K562 (cell line): ENCODE results near the gene SUGT1. TPM values are rescaled to one million over a fixed set of nuclear protein-coding genes. Genes with fewer than 3 reads are reported as not detected.
A peak's percentile ranks its signal among the peaks of the same experiment; 100 is the strongest.
"Not testable (repeated sequence)": the region's sequence is repeated elsewhere in the genome, so short reads cannot be mapped to it uniquely, and the experiment has no call there.

Experiments used
- ATAC-seq: fragments of 200-7000 bp; cut with Tn5 transposase; 3 replicates; pipeline ENCODE4 v1.9.1; 2020; ENCODE audit warnings: moderate library complexity
- BruUV-seq: library from RNA; stranded (reverse); fragments of 400-500 nt; replicated peaks from 2 replicates; lab custom pipeline; 2021; lab: Mats Ljungman, UMichigan
- CTCF ChIA-PET: fragments of 300-600 bp; formaldehyde crosslinking; extraction: SDS; loops from one replicate; lab custom pipeline; 2021; ENCODE audit warnings: low intra/inter-chr PET ratio; lab: Yijun Ruan, JAX
- POLR2A ChIA-PET: fragments of 300-600, 350-650 bp; sonication (Branson Sonifier 250); formaldehyde crosslinking; extraction: SDS; loops from one replicate; lab custom pipeline; 2021; ENCODE audit warnings: antibody characterized with exemption, inconsistent platforms; lab: Yijun Ruan, JAX
- DNase-seq, 4 experiments: peaks; one replicate each; pipeline versions ENCODE4 v3.0.0 to v3.0.0-alpha.2; 2011 to 2018; ENCODE audit warnings: low spot score in 3 of 4, mixed read lengths in 3 of 4; ENCODE audit errors: extremely low read depth in 1 of 4
- FAIRE-seq: peaks from 2 replicates; lab custom pipeline; 2011; peaks lifted over from hg19 to GRCh38; lab: Jason Lieb, UNC
- H2AFZ ChIP-seq: 2 replicates; pipeline ENCODE4 v1.6.0; 2011; ENCODE audit warnings: low read depth, low read length, control low read depth, inconsistent platforms
- H3K27ac ChIP-seq: fragments of 200-600 bp; 3 replicates; pipeline ENCODE4 v1.8.0; 2011; ENCODE audit warnings: low read depth, mild to moderate bottlenecking, control low read depth, inconsistent platforms, low read length, moderate library complexity, mixed read lengths; ENCODE audit errors: extremely low read depth
- H3K27me3 ChIP-seq, 2 experiments: fragments of 300-600 bp in 1 of 2; 2 replicates in 1 of 2; 3 replicates in 1 of 2; pipeline versions ENCODE4 v1.6.0 to v1.8.0; 2011; ENCODE audit warnings: inconsistent platforms in 2 of 2, low read length in 2 of 2, mild to moderate bottlenecking in 1 of 2, mixed read lengths in 1 of 2, moderate library complexity in 1 of 2; ENCODE audit not compliant: control insufficient read depth in 2 of 2, insufficient read depth in 2 of 2
- H3K36me3 ChIP-seq: fragments of 300-600 bp; 3 replicates; pipeline ENCODE4 v1.8.0; 2011; ENCODE audit warnings: mild to moderate bottlenecking, low read length, inconsistent platforms; ENCODE audit not compliant: control insufficient read depth, insufficient read depth
- H3K4me1 ChIP-seq, 2 experiments: fragments of 200-600 bp in 1 of 2; replicated peaks in 1 of 2; 2 replicates in 1 of 2; 3 replicates in 1 of 2; pipeline versions ENCODE4 v1.5.1 to v1.8.0; 2011; ENCODE audit warnings: inconsistent platforms in 2 of 2, low read length in 2 of 2, mild to moderate bottlenecking in 1 of 2, mixed read lengths in 1 of 2, moderate library complexity in 1 of 2; ENCODE audit not compliant: control insufficient read depth in 2 of 2, insufficient read depth in 2 of 2
- H3K4me2 ChIP-seq: 2 replicates; pipeline ENCODE4 v1.6.1; 2011; ENCODE audit warnings: low read length, control low read depth, inconsistent platforms, mixed read lengths; ENCODE audit not compliant: insufficient read depth
- H3K4me3 ChIP-seq: fragments of 200-600 bp; sonication (generic), shearing (Covaris generic); 2 replicates; pipeline ENCODE4 v1.5.1; 2016; ENCODE audit warnings: control low read depth, inconsistent platforms
- H3K79me2 ChIP-seq: fragments of 200-600 bp; 3 replicates; pipeline ENCODE4 v1.8.0; 2011; ENCODE audit warnings: low read length, inconsistent platforms; ENCODE audit not compliant: control insufficient read depth, insufficient read depth
- H3K9ac ChIP-seq, 2 experiments: 2 replicates each; pipeline versions ENCODE4 v1.6.0 to v1.6.1; 2011; ENCODE audit warnings: low read depth in 2 of 2, low read length in 2 of 2, control low read depth in 1 of 2, inconsistent platforms in 1 of 2, mild to moderate bottlenecking in 1 of 2, mixed read lengths in 1 of 2; ENCODE audit not compliant: insufficient read depth in 1 of 2
- H3K9me1 ChIP-seq: one replicate; pipeline ENCODE4 v1.6.0; 2011; ENCODE audit warnings: inconsistent platforms, mild to moderate bottlenecking, low read length, moderate library complexity; ENCODE audit not compliant: control insufficient read depth, insufficient read depth
- H3K9me3 ChIP-seq: replicated peaks from 2 replicates; pipeline ENCODE4 v1.5.1; 2011; ENCODE audit warnings: low read depth, low read length, inconsistent platforms; ENCODE audit not compliant: control insufficient read depth, insufficient read depth
- H4K20me1 ChIP-seq: replicated peaks from 2 replicates; pipeline ENCODE4 v1.6.1; 2011; ENCODE audit warnings: low read length, inconsistent platforms, mixed read lengths; ENCODE audit not compliant: control insufficient read depth, insufficient read depth
- CEBPB ChIP-seq: fragments of 450-650 bp; IDR thresholded peaks from 2 replicates; pipeline ENCODE4 v1.6.1; 2016; ENCODE audit warnings: missing genetic modification characterization, missing compliant biosample characterization
- CEBPG ChIP-seq, 3 experiments: fragments of 200-800 bp in 1 of 3; sonication (Bioruptor generic) in 1 of 3; sonication (generic) in 1 of 3; formaldehyde crosslinking in 1 of 3; IDR thresholded peaks in 2 of 3; conservative IDR thresholded peaks in 1 of 3; 2 replicates each; pipeline versions ENCODE4 v1.6.1 to v1.8.0; 2016 to 2022; ENCODE audit warnings: missing compliant biosample characterization in 2 of 3, missing genetic modification characterization in 2 of 3, mild to moderate bottlenecking in 1 of 3, missing genetic modification reagents in 1 of 3
- KLF10 ChIP-seq: fragments of 250-450 bp; sonication (Bioruptor Pico); IDR thresholded peaks from 2 replicates; pipeline ENCODE4 v1.6.1; 2021; ENCODE audit warnings: matching md5 sums
- NFATC3 ChIP-seq: fragments of 450-650 bp; IDR thresholded peaks from 2 replicates; pipeline ENCODE4 v1.6.1; 2017; ENCODE audit warnings: mild to moderate bottlenecking
- WGBS: fragments of 100-300 bp; shearing (Covaris generic); methylation state at CpG from one replicate; pipeline ENCODE4 v1.1.6; 2016; ENCODE audit warnings: low coverage, mixed read lengths; ENCODE audit not compliant: insufficient coverage; ENCODE audit errors: missing lambda C conversion rate; 5-methylcytosine and 5-hydroxymethylcytosine counted together
- in situ Hi-C: fragments of 300-500 bp; cut with MboI; formaldehyde crosslinking; loops from 4 replicates; pipeline ENCODE4 v1.15.0; 2018; ENCODE audit warnings: inconsistent platforms, mixed read lengths
- intact Hi-C: fragments of 100-400 bp; cut with micrococcal nuclease; formaldehyde crosslinking; loops from 2 replicates; pipeline ENCODE4 v1.14.2; 2022
- polyA plus RNA-seq, 8 experiments: library from polyadenylated mRNA; depleted of rRNA in 4 of 8; stranded (reverse) in 5 of 8; unstranded in 3 of 8; fragments of >200 nt; fragmentation: Nextera tagmentation in 2 of 8; fragmentation: Illumina TruSeq in 1 of 8; extraction: Ambion mirVana in 2 of 8; extraction: Trizol in 1 of 8; gene quantifications; 2 replicates each; pipeline versions ENCODE4 v1.2.1 to v1.2.3, GENCODE V29; 2011 to 2014; ENCODE audit warnings: inconsistent platforms in 1 of 8, missing spikeins in 1 of 8
- total RNA-seq, 7 experiments: library from RNA; depleted of rRNA in 6 of 7; stranded (reverse); fragments of >200 nt in 6 of 7; fragmentation: Illumina TruSeq in 2 of 7; extraction: Trizol in 2 of 7; gene quantifications; 2 replicates each; pipeline versions ENCODE4 v1.2.1 to v1.2.3, GENCODE V29; 2011 to 2021; ENCODE audit warnings: low replicate concordance in 1 of 7
- TF ChIP-seq, protein P1 (sequence below): fragments of 450-650 bp; IDR thresholded peaks from 2 replicates; pipeline ENCODE4 v1.6.1; 2016; ENCODE audit warnings: missing biosample characterization, missing genetic modification characterization

SUGT1 gene
- total and polyA plus RNA-seq, 9 of the 15 experiments (the other 6 are each of a cell fraction or from before 2014, with no cell fraction given): 38.1 to 67.1 (median 53.8) TPM

DNA sequence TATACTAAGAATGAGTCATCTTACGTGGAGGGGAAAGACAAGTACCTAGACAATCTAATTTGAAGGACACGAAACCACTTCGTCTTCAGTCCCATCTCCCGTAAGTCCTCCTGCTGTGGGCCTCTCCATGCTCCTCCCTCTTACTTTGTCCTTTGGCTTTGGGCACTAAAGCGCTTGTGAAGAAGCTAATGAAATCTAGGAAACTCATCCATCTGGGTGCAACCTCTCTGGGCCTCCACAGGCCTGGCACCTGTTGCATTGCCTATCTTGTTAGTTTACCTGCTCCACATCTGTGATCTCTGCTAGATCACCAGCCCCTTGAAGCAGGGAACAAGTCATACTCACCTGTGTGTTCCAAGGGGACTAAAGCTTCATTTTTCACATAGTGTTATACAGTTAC lies 42.5 kb upstream of the SUGT1 start:
- in situ Hi-C loops: loop anchor here (10.0 to 25.0 kb wide), 3 partner anchors 195 to 552 kb away; no protein-coding TSS in a partner anchor
- H3K9me1 ChIP-seq, intact Hi-C loops, H4K20me1 ChIP-seq, H3K9ac ChIP-seq, H3K36me3 ChIP-seq, BruUV-seq, H3K4me3 ChIP-seq, H3K9me3 ChIP-seq, H3K4me1 ChIP-seq, H3K79me2 ChIP-seq, H3K27me3 ChIP-seq, FAIRE-seq, H3K4me2 ChIP-seq, POLR2A ChIA-PET, DNase-seq, H3K27ac ChIP-seq, H2AFZ ChIP-seq, ATAC-seq: not testable (repeated sequence)
- WGBS: 77% methylated on average over 4 of the region's 5 CpGs
- CTCF ChIA-PET: interaction anchor here (0.6 to 2.5 kb wide), 2 partner anchors 197 to 358 kb away, joined by 6 to 9 read pairs; no protein-coding TSS in a partner anchor

DNA sequence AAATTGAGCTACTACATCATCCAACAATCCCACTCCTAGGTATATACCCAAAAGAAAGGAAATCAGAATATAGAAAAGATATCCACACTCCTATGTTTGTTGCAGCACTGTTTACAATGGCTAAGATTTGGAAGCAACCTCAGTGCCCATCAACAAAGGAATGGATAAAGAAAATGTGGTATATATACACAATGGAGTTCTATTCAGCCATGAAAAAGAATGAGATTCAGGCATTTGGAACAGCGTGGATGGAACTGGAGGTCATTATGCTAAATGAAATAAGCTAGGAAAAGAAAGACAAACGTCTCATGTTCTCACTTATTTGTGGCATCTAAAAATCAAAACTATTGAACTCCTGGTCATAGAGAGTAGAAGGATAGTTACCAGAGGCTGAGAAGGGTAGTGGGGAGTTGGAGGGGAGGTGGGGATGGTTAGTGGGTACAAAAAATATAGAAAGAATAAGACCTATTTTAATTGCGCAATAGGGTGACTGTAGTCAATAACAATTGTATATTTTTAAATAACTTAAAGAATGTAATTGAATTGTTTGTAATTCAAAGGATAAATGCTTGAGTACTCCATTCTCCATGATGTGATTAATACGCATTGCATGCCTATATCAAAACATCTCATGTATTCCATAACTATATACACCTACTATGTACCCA lies 37.4 kb upstream of the SUGT1 start:
- CTCF ChIA-PET: interaction anchor here (1.2 kb wide), 1 partner anchor 353 kb away, joined by 4 read pairs; no protein-coding TSS in a partner anchor
- ATAC-seq (no peak), DNase-seq (no peak), FAIRE-seq (no peak)
- TF ChIP-seq, protein P1, sequence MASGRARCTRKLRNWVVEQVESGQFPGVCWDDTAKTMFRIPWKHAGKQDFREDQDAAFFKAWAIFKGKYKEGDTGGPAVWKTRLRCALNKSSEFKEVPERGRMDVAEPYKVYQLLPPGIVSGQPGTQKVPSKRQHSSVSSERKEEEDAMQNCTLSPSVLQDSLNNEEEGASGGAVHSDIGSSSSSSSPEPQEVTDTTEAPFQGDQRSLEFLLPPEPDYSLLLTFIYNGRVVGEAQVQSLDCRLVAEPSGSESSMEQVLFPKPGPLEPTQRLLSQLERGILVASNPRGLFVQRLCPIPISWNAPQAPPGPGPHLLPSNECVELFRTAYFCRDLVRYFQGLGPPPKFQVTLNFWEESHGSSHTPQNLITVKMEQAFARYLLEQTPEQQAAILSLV: 0 out of 2 replicates have a peak, but pooled peaks have one; percentile 10
- TF ChIP-seq CEBPB (tag) (peak; percentile 90), NFATC3 (no peak), KLF10 (CRISPR knock-in tag) (no peak), CEBPG (CRISPR knock-in tag; IDR thresholded peaks at IDR 0.05) (no peak), CEBPG (tag; conservative IDR thresholded peaks at IDR 0.05 in 1 of 2, IDR thresholded peaks at IDR 0.05 in 1 of 2) (peak; percentile 29 to 97; a peak in 3 of 4 replicates)
- peaks cover 10% of the 10 kb centered on the region for H3K79me2 ChIP-seq
- 80% methylated on average over 3 of the region's 4 CpGs for WGBS
- no peak overlapping the region for H3K9ac ChIP-seq
- intact Hi-C loops (no loop called here), in situ Hi-C loops (loop anchor here (10.0 to 25.0 kb wide), 3 partner anchors 190 to 547 kb away; no protein-coding TSS in a partner anchor)
- H3K36me3 ChIP-seq: no peaks in the 10 kb centered on the region
- H3K9me3 ChIP-seq: no peaks in the 10 kb centered on the region
- no peak overlapping the region for H3K4me2 ChIP-seq
- BruUV-seq: no TSS peak
- no peak overlapping the region for H3K4me3 ChIP-seq
- H3K4me1 ChIP-seq: no peaks in the 10 kb centered on the region; a peak in 2 of 5 replicates
- POLR2A ChIA-PET: no interaction called here
- no peaks in the 10 kb centered on the region for H3K9me1 ChIP-seq
- H3K27me3 ChIP-seq: no peaks in the 10 kb centered on the region
- no peak overlapping the region for H2AFZ ChIP-seq
- no peaks in the 10 kb centered on the region for H4K20me1 ChIP-seq
- no peak overlapping the region for H3K27ac ChIP-seq
